ENCODE data around the gene PARK7. TPM values are rescaled to one million over a fixed set of nuclear protein-coding genes. Genes with fewer than 3 reads are reported as not detected.

Gene PARK7
- total RNA-seq, 1 experiment from 2014 or later: 207 TPM

GRCh38 chr1:8025061-8025670 is 63.7 kb downstream of the PARK7 start:
- peaks cover 75% of the 10 kb centered on the region for H3K36me3 Mint-ChIP-seq (ENCODE audit: insufficient read depth, unreplicated experiment)
- H3K27me3 Mint-ChIP-seq (ENCODE audit: unreplicated experiment): no peaks in the 10 kb centered on the region
- no peak for DNase-seq
- CTCF ChIA-PET: interaction anchor here (0.6 to 0.9 kb wide), 2 partner anchors 53 to 66 kb away, joined by 3 read pairs; no protein-coding TSS in a partner anchor
- intact Hi-C loops (cut with micrococcal nuclease; ENCODE audit: unreplicated experiment): loop anchor here (5.0 kb wide), 2 partner anchors 157 to 232 kb away; no protein-coding TSS in a partner anchor
- H3K9me3 Mint-ChIP-seq (ENCODE audit: low read depth, unreplicated experiment): no peaks in the 10 kb centered on the region
- BruUV-seq (replicated peaks): TSS peak; percentile 44
- no peak for TF ChIP-seq CTCF (IDR thresholded peaks at IDR 0.05; ENCODE audit: unreplicated experiment)
- peak overlapping the region; percentile 100 for H3K27ac Mint-ChIP-seq (ENCODE audit: unreplicated experiment)
- H3K4me3 Mint-ChIP-seq (ENCODE audit: low read depth, unreplicated experiment): peak overlapping the region; percentile 97
- H3K4me1 Mint-ChIP-seq (ENCODE audit: low read depth, unreplicated experiment): peaks cover 25% of the 10 kb centered on the region

GRCh38 chr1:8025671-8026144 is 64.2 kb downstream of the PARK7 start:
- H3K36me3 Mint-ChIP-seq (ENCODE audit: insufficient read depth, unreplicated experiment): peaks cover 70% of the 10 kb centered on the region
- H3K9me3 Mint-ChIP-seq (ENCODE audit: low read depth, unreplicated experiment): no peaks in the 10 kb centered on the region
- BruUV-seq (replicated peaks): no TSS peak
- no peak for TF ChIP-seq CTCF (IDR thresholded peaks at IDR 0.05; ENCODE audit: unreplicated experiment)
- intact Hi-C loops (cut with micrococcal nuclease; ENCODE audit: unreplicated experiment): loop anchor here (5.0 kb wide), 2 partner anchors 157 to 232 kb away; no protein-coding TSS in a partner anchor
- peak overlapping the region; percentile 97 for H3K4me3 Mint-ChIP-seq (ENCODE audit: low read depth, unreplicated experiment)
- H3K27me3 Mint-ChIP-seq (ENCODE audit: unreplicated experiment): no peaks in the 10 kb centered on the region
- CTCF ChIA-PET: no interaction called here
- peak overlapping the region; percentile 100 for H3K27ac Mint-ChIP-seq (ENCODE audit: unreplicated experiment)
- peaks cover 25% of the 10 kb centered on the region for H3K4me1 Mint-ChIP-seq (ENCODE audit: low read depth, unreplicated experiment)
- no peak for DNase-seq

GRCh38 chr1:8026153-8026975 is 64.9 kb downstream of the PARK7 start, which contains the start of gene ERRFI1:
Gene ERRFI1, minus strand, starts transcription at chr1:8026309. Its CDS starts 10,690 bp downstream, at chr1:8015619.
- H3K27me3 Mint-ChIP-seq (ENCODE audit: unreplicated experiment): no peaks in the 10 kb centered on the region
- no peaks in the 10 kb centered on the region for H3K9me3 Mint-ChIP-seq (ENCODE audit: low read depth, unreplicated experiment)
- intact Hi-C loops (cut with micrococcal nuclease; ENCODE audit: unreplicated experiment): loop anchor here (5.0 kb wide), 2 partner anchors 156 to 231 kb away; no protein-coding TSS in a partner anchor
- H3K4me1 Mint-ChIP-seq (ENCODE audit: low read depth, unreplicated experiment): peaks cover 25% of the 10 kb centered on the region
- CTCF ChIA-PET: interaction anchor here (1.0 to 2.3 kb wide), 3 partner anchors 14 to 288 kb away, joined by 3 to 9 read pairs (median 7); no protein-coding TSS in a partner anchor
- H3K4me3 Mint-ChIP-seq (ENCODE audit: low read depth, unreplicated experiment): peak within 1 kb of the TSS; percentile 97
- H3K36me3 Mint-ChIP-seq (ENCODE audit: insufficient read depth, unreplicated experiment): peaks cover 70% of the 10 kb centered on the region
- peak; percentile 94 for DNase-seq
- no TSS peak for BruUV-seq (replicated peaks)
- peak within 1 kb of the TSS; percentile 100 for H3K27ac Mint-ChIP-seq (ENCODE audit: unreplicated experiment)
- TF ChIP-seq CTCF (IDR thresholded peaks at IDR 0.05; ENCODE audit: unreplicated experiment): no peak

GRCh38 chr1:8026976-8027747 is 65.7 kb downstream of the PARK7 start:
- peaks cover 25% of the 10 kb centered on the region for H3K4me1 Mint-ChIP-seq (ENCODE audit: low read depth, unreplicated experiment)
- TF ChIP-seq CTCF (IDR thresholded peaks at IDR 0.05; ENCODE audit: unreplicated experiment): no peak

More at GRCh38 chr1:8026976-8027747, 65.7 kb downstream of the PARK7 start:
- BruUV-seq (replicated peaks): no TSS peak
- DNase-seq: peak; percentile 74
- Mint-ChIP-seq H3K9me3 (ENCODE audit: low read depth, unreplicated experiment) (no peaks in the 10 kb centered on the region), H3K27me3 (ENCODE audit: unreplicated experiment) (no peaks in the 10 kb centered on the region), H3K27ac (ENCODE audit: unreplicated experiment) (peak overlapping the region; percentile 98), H3K4me3 (ENCODE audit: low read depth, unreplicated experiment) (peak overlapping the region; percentile 97), H3K36me3 (ENCODE audit: insufficient read depth, unreplicated experiment) (peaks cover 62% of the 10 kb centered on the region)
- intact Hi-C loops (cut with micrococcal nuclease; ENCODE audit: unreplicated experiment): loop anchor here (1.0 to 5.0 kb wide), 3 partner anchors 94 to 230 kb away; no protein-coding TSS in a partner anchor
- CTCF ChIA-PET: interaction anchor here (1.0 to 2.3 kb wide), 4 partner anchors 12 to 287 kb away, joined by 3 to 9 read pairs (median 5); no protein-coding TSS in a partner anchor

All from Calu3 (cell line).